Kidney (tissue), 14 donors: Measurements from ENCODE around the gene FIGLA. TPM values are rescaled to one million over a fixed set of nuclear protein-coding genes. Genes with fewer than 3 reads are reported as not detected.

ENCODE experiments used
- DNase-seq, 5 donors: peaks; one replicate each; pipeline ENCODE4 v3.0.0-alpha.2; 2013 to 2020
- FAIRE-seq: peaks from 2 replicates; lab custom pipeline; 2012; peaks lifted over from hg19 to GRCh38; lab: Jason Lieb, UNC
- H3K27ac ChIP-seq, 2 donors: one replicate each; pipeline ENCODE4 v1.7.0; 2013; ENCODE audit warnings: low read depth in 2 of 2, low read length in 2 of 2, inconsistent platforms in 1 of 2
- H3K27me3 ChIP-seq: one replicate; pipeline ENCODE4 v1.7.1; 2013; ENCODE audit warnings: low read length, inconsistent platforms; ENCODE audit not compliant: control insufficient read depth, insufficient read depth
- H3K36me3 ChIP-seq, 3 donors: one replicate each; pipeline versions ENCODE4 v1.7.0 to v1.7.1; 2013; ENCODE audit warnings: low read length in 3 of 3, control low read depth in 1 of 3, inconsistent platforms in 1 of 3; ENCODE audit not compliant: insufficient read depth in 3 of 3, control insufficient read depth in 2 of 3
- H3K4me1 ChIP-seq, 3 donors: one replicate each; pipeline versions ENCODE4 v1.7.0 to v1.7.1; 2013; ENCODE audit warnings: low read length in 3 of 3, inconsistent platforms in 1 of 3, low read depth in 1 of 3; ENCODE audit not compliant: control insufficient read depth in 2 of 3, insufficient read depth in 2 of 3
- H3K4me3 ChIP-seq, 3 donors: one replicate each; pipeline versions ENCODE4 v1.7.0 to v1.8.1; 2013; ENCODE audit warnings: low read length in 3 of 3, control low read depth in 1 of 3, inconsistent platforms in 1 of 3
- H3K9ac ChIP-seq, 3 donors: one replicate each; pipeline versions ENCODE4 v1.7.0 to v1.7.1; 2013; ENCODE audit warnings: low read length in 3 of 3, control low read depth in 1 of 3, inconsistent platforms in 1 of 3
- H3K9me3 ChIP-seq, 3 donors: one replicate each; pipeline versions ENCODE4 v1.7.0 to v1.7.1; 2013; ENCODE audit warnings: low read length in 3 of 3, control low read depth in 1 of 3, inconsistent platforms in 1 of 3; ENCODE audit not compliant: control insufficient read depth in 2 of 3, insufficient read depth in 1 of 3
- intact Hi-C: fragments of 100-400 bp; cut with DNase I; formaldehyde crosslinking; loops from one replicate; pipeline ENCODE4 v1.11.1; 2022
- polyA plus RNA-seq: library from polyadenylated mRNA; stranded (reverse); fragments of 350-450 nt; fragmentation: Illumina TruSeq; extraction: RNeasy Lipid Tissue Mini Kit (QIAGEN cat#74804); gene quantifications from one replicate; pipeline ENCODE4 v1.2.3, GENCODE V29; 2014; ENCODE audit warnings: low read depth, low replicate concordance; ENCODE audit not compliant: insufficient read depth
- total RNA-seq: library from RNA; stranded (reverse); fragmentation: NEBNext Ultra II Directional; extraction: Animal tissue kit (Norgen Biotek cat#: 25700); gene quantifications from one replicate; pipeline ENCODE4 v1.2.1, GENCODE V29; 2021
- TF ChIP-seq, protein P1 (sequence below): IDR thresholded peaks from 3 replicates; pipeline ENCODE4 v1.5.1; 2012; ENCODE audit warnings: mild to moderate bottlenecking, moderate library complexity, borderline replicate concordance; ENCODE audit not compliant: insufficient read depth; ENCODE audit errors: extremely low read depth
- donor health status: control.
- donor health status: control.
- donor health status: control.
- donor health status: control.
- donor health status: control.
- donor health status: DM: yes; HTN: yes; CAD: no.
- donor health status: Normal renal cell carcinoma (clear cell type).

FIGLA gene
- total and polyA plus RNA-seq, 2 donors from 2014 or later = not detected

DNA sequence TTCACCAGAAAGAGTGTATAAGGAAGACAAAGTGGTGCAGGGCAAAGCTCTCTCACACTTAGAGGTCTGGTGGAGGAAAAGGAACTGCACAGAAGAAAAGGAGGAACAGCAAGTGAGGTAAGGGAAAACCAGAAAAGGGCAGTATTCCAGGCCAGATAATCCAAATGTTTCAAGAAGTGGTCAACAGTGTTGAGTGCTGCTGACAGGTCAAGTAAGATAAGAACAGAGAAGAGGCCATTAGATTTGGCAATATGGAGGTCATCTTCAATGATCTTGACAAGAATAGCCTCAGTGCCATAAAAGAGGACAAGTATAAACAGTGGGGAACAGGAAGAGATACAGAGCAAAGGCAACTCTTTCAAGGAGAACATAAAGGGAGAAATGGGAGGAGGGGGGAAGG, 37.4 kb downstream of the FIGLA start:
- no peaks in the 10 kb centered on the region for H3K27me3 ChIP-seq
- intact Hi-C loops = no loop called here
- no peak for FAIRE-seq

DNA sequence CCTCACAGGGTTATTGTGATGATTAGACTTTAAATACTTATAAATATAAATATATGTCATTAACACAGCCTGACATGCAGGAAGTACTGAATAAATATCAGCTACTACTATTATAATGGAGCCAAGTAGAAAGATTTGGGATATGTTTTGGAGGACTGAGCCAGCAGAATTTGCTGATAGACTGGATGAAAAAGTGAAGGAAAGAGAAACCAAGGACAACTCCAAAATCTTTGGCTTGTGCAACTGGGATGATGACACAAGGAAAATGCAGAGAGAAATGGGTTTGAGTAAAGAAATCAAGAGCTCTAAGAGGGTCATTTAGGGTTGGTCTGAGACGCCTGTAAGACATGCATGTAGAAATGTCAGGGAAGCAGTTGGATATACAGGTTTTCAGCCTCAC, 38.0 kb downstream of the FIGLA start:
- FAIRE-seq (no peak), DNase-seq (no peak)
- Histone ChIP-seq H3K4me3 (no peak overlapping the region), H3K9ac (no peak overlapping the region), H3K27ac (no peak overlapping the region), H3K36me3 (no peaks in the 10 kb centered on the region), H3K4me1 (no peaks in the 10 kb centered on the region), H3K27me3 (no peaks in the 10 kb centered on the region), H3K9me3 (no peaks in the 10 kb centered on the region)
- TF ChIP-seq, protein P1, sequence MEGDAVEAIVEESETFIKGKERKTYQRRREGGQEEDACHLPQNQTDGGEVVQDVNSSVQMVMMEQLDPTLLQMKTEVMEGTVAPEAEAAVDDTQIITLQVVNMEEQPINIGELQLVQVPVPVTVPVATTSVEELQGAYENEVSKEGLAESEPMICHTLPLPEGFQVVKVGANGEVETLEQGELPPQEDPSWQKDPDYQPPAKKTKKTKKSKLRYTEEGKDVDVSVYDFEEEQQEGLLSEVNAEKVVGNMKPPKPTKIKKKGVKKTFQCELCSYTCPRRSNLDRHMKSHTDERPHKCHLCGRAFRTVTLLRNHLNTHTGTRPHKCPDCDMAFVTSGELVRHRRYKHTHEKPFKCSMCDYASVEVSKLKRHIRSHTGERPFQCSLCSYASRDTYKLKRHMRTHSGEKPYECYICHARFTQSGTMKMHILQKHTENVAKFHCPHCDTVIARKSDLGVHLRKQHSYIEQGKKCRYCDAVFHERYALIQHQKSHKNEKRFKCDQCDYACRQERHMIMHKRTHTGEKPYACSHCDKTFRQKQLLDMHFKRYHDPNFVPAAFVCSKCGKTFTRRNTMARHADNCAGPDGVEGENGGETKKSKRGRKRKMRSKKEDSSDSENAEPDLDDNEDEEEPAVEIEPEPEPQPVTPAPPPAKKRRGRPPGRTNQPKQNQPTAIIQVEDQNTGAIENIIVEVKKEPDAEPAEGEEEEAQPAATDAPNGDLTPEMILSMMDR = no peak
- intact Hi-C loops = no loop called here

More for the DNA sequence above, 37.4 kb downstream of the FIGLA start:
- TF ChIP-seq, protein P1 = no peak
- no peak for DNase-seq
- H3K4me3 ChIP-seq = no peak overlapping the region
- no peaks in the 10 kb centered on the region for H3K4me1 ChIP-seq
- H3K36me3 ChIP-seq = no peaks in the 10 kb centered on the region
- no peak overlapping the region for H3K9ac ChIP-seq
- no peaks in the 10 kb centered on the region for H3K9me3 ChIP-seq
- H3K27ac ChIP-seq = no peak overlapping the region

DNA sequence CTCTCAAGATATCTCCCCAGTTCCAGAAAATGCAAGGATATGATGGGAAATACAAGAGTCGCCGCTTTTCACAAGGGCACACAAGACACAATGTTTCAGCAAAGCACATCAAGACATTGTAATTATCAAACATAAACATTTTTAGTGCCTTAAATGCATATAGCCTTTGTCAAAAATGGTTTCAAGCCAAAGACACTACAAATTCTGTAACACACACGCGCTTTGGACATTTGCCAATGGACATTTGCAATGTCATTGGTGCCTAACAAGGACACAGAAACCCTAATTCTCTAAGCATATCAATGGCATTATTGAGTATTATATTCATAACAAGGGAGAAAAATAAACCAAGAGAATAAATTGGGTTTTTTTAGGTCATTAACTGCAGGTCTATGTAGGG, 38.6 kb downstream of the FIGLA start:
- FAIRE-seq (no peak), DNase-seq (no peak)
- no peak overlapping the region for H3K27ac ChIP-seq
- H3K27me3 ChIP-seq = no peaks in the 10 kb centered on the region
- TF ChIP-seq, protein P1 = no peak
- no peaks in the 10 kb centered on the region for H3K36me3 ChIP-seq
- no peaks in the 10 kb centered on the region for H3K4me1 ChIP-seq
- intact Hi-C loops = no loop called here
- no peaks in the 10 kb centered on the region for H3K9me3 ChIP-seq
- no peak overlapping the region for H3K4me3 ChIP-seq
- H3K9ac ChIP-seq = no peak overlapping the region

DNA sequence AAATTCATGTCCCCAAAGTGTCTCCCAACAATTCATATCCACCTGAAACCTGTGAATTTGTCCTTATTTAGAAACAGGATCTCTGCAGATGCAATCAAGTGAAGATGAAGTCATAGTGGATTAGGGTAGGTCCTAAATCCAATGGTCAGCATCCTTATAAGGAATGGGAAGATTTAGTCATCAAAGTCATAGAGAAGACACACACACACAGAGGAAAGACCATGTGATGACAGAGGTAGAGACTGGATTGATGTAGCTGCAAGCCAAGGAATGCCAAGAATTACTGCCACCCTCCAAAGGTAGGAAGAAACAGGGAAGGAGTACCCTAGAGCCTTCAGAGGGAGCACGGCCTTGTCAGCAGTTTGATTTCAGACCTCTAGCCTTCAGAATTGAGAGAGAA, 40.1 kb downstream of the FIGLA start:
- H3K36me3 ChIP-seq = no peaks in the 10 kb centered on the region
- intact Hi-C loops = no loop called here
- no peak for FAIRE-seq

More for the DNA sequence above, 40.1 kb downstream of the FIGLA start:
- DNase-seq = no peak
- H3K9ac ChIP-seq = no peak overlapping the region
- H3K4me1 ChIP-seq = no peaks in the 10 kb centered on the region
- no peaks in the 10 kb centered on the region for H3K9me3 ChIP-seq
- H3K4me3 ChIP-seq = no peak overlapping the region
- TF ChIP-seq, protein P1 = no peak
- H3K27ac ChIP-seq = no peak overlapping the region
- no peaks in the 10 kb centered on the region for H3K27me3 ChIP-seq
